GM18867 (cell line): Measurements from ENCODE around the gene TECTB.
"Not testable (repeated sequence)": the region's sequence is repeated elsewhere in the genome, so short reads cannot be mapped to it uniquely, and the experiment has no call there.

Source experiments
- ATAC-seq: cut with Tn5 transposase; IDR thresholded peaks from one replicate; pipeline ENCODE4 v1.9.1; 2021; ENCODE audit warnings: mild to moderate bottlenecking, moderate library complexity; ENCODE audit not compliant: unreplicated experiment

TECTB gene

DNA sequence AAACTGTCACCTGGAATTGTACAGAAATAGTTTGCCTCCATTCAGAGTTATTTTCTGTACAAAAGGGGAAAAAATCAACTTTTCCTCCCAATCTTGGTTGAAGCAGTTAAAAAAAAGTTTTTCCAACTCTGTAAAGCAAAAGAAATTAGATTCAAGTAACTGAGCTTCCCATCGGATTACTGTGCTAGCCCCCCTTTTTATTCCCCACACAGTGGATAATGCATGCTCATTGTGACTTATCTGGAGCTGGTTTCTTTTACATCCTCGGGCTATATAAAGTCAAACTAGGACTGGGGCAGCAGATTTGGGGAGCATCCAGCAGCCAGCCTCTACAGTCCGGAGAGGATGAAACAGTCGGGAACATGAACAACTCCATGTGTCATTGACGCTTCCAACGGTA is at the start of gene TECTB:
TECTB (plus strand) TSS at position 301 of the 400 bp plus-strand sequence. CDS start 335 bp downstream, outside the sequence.
- no peak for ATAC-seq

DNA sequence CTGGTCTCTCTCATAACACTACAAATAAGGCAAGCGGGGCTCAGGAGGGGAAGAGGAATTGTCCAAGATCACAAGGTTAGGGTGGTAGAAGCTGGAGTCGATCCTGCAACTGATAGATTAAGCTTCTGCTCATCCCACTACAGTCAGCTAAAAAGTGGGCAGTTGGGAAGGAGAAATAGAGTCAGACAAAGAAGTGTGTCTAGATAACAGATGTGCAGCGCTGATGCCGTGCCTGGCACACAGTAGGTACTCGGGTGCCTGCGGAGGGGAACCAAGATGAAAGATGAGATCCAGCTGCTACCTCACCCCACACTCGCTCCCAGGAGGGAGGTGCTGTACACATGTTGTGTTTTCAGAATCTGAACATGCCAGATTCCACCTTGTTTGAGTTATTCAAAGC is 48.1 kb upstream of the TECTB start:
- ATAC-seq = no peak

DNA sequence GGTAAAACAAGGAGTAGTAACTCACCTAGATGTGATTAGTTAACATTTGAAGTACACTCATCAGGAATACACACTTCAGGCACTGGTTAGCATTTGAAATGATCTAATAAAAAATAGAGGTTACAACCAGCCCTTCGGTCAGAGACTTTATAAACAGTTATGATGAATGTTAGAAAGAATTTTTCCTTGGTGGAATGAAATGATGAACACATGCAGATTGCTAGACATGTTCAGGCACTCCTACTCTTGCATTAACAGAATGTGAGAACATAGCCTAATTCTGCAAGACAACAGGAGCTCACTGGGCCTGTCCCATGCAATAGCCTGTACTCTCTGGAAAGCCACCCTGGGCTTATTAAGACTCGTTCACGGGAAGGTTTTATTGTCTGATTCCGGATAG is 47.3 kb upstream of the TECTB start:
- no peak for ATAC-seq

DNA sequence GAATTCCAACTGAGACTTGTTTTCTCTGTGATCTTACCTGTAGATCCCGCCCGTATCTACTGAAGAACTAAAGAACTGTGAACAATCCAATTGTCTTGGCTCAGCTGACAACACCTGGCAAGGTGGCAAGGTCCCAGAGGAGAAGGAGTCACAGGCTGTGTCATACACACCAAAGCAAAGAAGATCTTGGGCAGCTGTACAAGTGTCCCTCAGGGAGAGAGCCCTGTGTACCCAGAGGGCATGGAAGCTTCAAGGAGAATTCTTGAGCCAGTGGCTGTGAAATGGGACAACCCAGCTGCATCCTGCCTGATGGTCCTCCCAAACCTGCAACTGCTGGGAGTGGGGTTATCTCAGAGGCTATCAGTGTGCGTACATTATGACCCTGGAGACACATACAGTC is 46.7 kb upstream of the TECTB start:
- no peak for ATAC-seq

DNA sequence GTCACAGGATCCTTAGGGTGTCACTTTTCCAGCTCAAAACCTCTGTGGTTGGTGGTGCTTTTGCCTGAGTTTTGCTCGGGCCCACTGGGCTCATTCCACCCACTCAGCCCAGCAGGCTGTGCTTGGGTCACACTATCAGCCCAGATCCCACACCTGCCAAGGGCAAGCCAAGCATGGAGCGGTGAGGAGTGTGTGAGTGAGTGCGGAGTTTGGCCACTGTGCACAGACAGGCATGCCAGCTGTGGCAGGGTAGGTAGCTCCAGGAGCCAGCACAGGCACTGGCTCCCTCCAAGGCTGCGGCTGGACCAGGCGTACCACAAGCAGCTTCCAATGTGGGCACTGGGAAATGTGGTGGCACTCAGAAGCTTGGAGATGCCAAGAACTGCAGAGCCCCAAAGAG is 43.9 kb upstream of the TECTB start:
- ATAC-seq = no peak

DNA sequence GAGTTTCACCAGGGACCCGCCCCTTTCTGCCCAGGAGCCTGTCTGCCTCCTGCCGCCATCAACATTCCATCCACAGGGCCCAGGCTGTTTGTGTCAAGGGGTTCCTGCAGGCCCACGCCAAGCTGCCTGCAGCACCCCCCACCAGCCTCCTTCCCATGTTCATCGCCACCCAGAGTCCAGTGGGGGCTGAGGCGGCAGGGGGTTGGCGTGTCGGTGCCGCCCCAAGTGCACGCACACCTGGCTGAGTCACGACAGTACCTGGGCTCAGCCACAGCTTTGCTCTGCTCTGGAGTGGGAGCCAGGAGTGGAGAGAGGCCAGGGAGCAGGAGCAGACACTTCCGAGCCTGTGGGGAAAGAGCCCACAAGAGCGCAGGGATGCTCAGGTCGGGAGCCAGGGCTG is 42.8 kb upstream of the TECTB start:
- no peak for ATAC-seq

DNA sequence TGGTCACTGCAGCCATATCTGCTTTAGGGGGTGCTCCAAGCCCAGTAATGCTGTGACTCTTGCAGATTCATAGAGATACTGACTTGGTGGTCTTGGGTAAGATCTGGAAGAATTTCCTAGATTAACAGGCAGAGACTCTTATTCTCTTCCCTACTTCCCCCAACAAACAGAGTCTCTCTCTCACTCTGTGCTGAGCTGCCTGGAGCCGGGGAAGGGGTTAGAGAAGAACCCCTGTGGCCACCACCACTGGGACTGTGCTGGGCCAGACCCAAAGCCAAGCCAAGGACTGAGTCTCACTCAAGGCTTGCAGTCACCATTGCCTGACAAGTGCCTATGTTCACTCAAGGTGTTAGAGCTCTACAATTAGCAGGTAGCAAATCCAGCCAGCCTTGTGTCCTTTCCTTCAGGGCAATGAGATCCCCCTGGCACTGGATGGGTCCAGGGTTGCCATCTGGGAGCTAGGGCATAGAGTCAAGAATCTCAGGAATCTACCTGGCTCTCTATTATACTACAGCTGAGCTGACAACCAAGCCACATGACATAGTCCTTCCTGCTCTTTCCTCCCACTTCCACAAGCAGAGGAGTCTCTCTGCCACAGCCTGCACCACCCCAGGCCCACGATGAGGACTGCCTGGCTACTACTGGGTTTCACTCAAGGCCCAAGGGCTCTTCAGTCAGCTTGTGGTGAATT is 41.4 kb upstream of the TECTB start:
- no peak for ATAC-seq

DNA sequence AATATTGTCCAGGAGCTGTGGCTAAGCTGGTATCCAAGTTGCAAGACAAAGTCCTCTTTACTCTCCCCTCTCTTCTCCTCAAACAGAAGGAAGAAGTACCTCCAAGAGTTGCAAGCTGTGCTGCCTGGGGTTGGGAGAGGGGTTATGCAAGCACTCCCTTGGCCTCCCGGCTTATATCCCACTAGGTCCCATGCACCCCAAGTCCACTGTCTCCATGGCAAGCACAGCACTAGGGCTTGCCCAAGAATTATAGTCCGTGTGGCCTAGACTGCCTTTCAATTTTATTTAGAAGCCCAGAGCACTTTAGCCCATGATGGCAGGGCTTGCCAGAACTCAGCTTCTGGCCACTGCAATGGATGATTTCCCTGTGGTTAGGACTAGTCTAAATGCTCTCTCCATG is 40.4 kb upstream of the TECTB start:
- ATAC-seq = no peak

DNA sequence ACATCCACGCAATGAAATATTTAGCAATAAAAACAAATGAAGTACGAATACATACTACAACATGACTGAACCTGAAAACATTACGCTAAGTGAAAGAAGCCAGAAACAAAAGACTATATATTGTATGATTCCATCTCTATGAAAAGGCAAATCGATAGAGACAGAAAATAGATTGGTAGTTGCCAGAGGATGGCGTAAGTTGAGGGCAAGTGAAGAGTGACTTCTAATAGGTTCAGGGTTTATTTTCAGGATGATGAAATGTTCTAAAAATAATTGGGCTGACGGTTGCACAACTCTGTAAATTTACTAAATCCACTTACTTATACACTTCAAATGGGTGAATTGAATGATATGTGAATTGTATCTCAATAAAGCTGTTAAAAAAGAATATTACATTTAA is 39.5 kb upstream of the TECTB start:
- no peak for ATAC-seq

DNA sequence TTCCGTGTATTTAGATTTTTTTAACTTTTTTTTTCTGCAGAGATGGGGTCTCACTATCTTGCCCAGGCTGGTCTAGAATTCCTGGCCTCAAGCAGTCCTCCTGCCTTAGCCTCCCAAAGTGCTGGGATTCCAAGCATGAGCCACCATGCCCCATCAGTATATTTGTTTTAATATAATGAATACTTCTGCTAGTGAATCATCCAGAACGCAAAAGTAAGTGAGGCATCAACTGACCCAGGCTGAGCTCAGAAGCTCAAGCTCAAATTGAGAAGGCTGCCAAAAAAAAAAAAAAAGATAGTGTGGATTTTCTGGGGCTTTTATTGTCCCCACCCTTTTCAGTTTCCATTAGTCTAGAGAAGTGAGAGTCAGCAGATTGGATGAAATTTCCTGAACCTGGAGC is 39.0 kb upstream of the TECTB start:
- no peak for ATAC-seq

DNA sequence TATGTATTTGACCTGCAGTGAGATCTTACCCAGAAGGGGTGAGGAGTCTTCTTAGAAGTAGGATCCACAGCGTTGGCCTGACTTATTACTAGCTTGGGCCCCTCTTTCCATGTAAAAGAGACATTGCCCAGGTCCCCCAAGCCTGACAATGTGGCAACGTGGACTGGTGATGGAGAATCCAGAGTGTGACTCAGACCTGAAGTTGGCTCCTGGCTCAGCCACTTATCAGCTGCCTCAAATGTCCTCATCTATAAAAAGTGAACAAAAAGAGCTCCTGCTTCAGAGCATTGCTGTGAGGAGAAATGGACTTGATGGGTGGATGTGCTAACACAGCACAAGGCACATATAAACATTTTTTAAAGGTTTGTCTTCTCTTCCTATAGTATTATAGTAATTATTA is 35.4 kb upstream of the TECTB start:
- ATAC-seq = no peak

DNA sequence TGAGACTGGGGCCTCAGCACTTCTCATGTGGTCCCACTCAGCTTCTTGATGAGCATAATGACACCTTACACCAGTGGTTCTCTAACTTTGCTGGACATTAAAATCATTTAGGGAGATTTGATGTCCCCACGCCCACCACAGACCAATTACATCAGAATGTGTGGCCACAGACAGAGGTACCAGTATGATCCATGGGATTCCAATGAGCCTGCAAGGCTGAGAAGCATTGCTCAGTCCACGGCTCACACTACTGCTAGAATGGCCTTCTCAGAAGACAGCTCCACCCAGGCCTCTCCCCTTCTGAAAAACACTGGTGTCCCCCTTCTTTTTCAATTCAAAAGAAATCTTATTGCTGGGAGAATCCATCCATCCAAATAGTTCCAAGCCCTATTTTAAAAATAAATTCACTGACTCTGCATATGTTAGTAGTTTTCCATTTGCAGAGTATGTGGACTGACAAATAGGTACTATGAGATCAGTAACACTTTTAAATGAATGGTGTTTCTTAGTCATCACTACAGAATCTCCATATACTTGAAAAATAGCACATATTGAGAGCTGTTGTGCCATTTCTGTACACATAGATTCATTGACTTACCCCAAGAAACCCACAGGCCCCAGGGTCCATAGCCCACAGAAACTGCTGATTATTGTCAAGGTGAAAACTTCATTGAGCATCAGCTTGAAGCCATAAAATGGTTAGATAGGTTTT is 34.5 kb upstream of the TECTB start:
- no peak for ATAC-seq

DNA sequence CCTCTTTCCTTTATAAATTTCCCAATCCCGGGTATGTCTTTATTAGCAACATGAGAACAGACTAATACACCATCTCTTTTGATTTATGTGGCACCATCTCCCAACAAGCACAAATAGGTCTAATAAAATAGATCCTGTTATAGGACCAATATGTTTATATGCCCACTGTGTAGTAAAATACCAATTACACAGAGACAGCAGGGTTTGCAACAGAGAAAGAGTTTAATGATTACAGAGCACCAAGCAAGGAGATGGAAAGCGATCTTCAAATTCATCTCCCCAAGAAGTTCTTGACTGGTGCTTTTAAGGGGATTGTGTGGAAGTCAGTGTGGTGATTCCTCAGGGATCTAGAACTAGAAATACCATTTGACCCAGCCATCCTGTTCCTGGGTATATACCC is 33.5 kb upstream of the TECTB start:
- ATAC-seq = no peak

DNA sequence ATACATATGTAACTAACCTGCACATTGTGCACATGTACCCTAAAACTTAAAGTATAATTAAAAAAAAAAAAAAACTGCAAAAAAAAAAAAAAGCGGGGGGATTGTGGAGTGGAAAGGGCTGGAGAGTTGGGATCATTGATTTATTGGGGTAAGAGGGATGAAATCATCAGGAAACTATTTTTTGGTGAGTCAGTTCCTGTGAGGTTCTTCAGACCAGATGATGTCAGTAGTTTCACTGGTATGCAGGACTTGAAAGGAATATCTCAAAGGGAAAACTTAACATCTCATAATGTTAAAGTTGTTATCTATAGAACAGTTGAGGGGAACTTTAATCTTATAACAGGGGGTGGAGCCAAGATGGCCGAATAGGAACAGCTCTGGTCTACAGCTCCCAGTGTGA is 32.6 kb upstream of the TECTB start:
- ATAC-seq = no peak

DNA sequence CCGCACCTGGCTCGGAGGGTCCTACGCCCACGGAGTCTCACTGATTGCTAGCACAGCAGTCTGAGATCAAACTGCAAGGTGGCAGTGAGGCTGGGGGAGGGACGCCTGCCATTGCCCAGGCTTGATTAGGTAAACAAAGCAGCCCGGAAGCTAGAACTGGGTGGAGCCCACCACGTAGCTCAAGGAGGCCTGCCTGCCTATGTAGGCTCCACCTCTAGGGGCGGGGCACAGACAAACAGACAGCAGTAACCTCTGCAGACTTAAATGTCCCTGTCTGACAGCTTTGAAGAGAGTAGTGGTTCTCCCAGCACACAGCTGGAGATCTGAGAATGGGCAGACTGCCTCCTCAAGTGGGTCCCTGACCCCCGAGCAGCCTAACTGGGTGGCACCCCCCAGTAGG is 32.0 kb upstream of the TECTB start:
- not testable (repeated sequence) for ATAC-seq

DNA sequence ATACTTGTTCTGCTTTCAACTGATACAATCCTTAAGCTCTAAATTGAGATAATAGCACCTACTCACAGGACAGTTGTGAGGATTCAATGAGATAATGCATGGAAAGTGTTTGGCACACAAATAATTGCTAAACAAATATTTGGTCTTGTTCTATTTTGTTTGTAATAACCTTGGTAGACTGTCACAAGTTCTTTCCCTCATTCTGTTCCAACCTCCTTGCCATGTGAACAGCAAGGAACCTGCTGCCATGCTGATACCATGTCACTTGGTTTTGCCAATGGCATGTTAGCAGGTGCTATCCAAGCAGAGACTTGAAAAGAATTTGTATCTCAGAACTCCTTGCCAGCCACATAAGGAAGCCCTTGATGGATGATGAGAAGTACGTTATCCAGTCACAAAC is 24.8 kb upstream of the TECTB start:
- no peak for ATAC-seq

DNA sequence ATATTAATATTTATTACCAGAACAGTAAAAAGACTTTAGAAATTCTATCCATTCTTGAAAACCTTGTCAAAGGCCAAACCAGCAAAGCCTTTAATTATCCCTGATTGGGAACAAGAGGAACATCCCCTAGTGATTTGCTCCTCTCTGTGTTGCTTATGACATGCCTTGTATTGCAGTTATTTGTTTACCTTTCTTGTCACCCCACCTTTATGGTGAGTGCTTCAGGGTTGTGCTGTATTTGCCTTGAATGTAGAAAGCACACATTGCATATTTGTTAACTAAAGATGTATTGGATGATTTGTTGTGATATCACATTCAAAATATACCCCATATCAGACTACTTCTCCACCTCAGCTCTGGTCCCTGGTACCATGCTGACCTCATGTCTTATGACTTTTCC is 23.5 kb upstream of the TECTB start:
- no peak for ATAC-seq

DNA sequence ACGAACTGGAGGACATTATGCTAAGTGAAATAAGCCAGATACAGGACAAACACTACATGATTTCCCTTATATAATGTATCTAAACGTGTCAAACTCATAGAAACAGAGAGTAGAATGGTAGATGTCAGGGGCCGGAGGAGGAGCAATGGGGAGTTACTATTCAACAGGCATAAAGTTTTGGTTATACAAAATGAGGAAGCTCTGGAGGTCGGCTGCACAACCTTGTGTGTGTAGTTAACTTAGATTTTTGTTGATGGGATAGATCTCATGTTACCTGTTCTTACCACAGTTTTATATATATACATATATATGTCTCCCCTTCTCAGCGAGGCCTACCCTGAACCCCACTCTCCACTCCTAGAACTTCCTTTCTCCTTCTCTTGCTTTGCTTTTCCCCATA is 22.4 kb upstream of the TECTB start:
- no peak for ATAC-seq

DNA sequence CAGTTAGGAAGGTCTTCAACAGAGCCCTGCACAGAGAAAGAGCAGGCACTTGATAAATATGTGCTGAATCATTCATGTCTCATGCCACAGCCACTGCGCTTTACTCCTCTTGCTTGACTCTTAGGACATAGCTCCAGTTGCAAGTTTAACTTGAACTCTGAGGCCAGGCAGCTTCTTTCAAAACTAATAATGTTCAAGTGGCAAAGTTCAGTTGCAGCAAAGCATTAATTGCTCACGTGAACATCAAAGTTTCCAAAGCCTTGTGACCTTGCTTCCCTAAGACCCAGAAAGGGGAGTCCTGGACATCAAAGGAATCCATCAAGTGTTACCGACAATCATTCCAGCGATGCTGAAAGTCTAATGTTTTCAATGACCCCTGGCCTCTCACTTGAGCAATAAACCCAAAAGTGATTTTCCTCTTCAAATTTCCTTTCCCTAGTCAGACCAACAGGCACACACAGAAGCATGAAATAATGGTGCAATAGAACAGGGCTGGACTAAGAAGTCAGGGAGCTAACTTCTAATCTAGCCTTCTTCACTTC is 21.8 kb upstream of the TECTB start:
- no peak for ATAC-seq

DNA sequence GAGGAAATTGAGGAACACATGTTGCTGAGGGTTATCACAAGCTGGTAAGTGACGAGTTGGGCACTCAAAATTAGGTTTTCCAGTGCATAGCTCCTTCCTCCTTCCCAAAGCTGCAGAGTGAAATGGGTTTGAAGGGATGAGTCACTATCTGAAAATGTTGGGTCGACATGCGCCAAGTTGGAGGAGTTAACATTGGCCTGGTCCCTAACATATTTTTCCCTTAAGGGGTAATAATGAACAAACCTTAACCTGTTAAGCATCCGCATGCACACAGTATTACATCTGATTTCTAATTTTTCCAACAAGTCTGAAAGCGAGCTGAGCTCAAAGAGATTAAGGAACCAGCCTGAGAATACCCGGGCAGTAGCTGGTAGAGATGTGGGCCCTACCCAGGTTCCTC is 20.7 kb upstream of the TECTB start:
- no peak for ATAC-seq

DNA sequence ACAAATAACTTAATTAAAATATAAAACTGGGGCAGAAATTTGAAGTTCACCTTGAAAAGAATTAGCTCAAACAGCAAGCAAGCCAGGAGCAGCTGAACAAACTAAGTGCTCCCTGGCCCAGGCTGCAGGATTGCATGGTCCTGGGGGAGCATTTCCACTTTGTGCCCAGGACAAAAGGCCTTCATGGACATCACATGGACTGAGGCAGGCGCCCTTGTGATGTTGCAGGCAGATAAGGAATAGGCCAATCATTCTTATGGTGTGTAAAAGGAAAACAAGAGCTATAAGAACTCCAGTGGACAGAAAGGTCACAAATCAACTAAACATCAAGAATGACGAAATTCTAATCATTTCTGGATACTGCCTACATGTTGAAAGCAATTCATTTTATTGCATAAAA is 17.5 kb upstream of the TECTB start:
- no peak for ATAC-seq

DNA sequence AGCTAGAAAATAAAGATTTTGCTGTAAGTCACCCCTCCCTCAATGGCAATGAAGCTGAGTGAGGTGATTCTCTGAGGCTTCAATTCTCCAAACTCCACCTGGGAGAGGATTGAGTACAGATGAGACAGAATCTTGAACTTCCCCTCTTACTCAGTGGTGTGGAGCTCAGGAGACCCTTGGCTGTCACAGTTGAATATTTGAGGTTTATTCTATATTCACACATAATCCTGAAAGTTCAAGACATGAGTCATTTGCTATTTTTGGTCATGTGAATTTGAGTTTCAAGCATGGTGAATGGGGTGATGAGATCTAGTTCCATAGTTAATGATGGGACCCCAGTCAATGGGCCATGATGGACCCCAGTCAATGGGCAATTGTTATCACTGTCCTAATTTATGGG is 13.9 kb upstream of the TECTB start:
- no peak for ATAC-seq

DNA sequence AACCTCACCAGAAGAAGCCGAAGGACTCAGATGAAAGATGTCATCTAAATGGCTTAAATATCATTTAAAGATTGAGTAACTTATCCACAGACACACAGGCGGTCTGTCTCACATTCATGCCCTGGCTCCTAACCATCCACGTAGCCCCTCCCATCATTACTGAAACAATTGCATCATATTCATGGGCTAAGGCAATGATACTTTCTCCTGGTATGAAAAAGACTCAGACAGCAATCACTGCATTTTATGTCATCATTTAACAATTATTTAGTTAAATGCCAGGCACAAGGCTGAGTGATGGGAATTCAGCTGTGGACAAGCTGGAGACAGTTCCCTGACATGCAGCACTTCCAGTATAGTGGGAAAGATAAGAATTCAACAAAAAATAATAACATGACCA is 11.2 kb upstream of the TECTB start:
- ATAC-seq = no peak
